ENCODE data around the gene PRKAG3.

DNA sequence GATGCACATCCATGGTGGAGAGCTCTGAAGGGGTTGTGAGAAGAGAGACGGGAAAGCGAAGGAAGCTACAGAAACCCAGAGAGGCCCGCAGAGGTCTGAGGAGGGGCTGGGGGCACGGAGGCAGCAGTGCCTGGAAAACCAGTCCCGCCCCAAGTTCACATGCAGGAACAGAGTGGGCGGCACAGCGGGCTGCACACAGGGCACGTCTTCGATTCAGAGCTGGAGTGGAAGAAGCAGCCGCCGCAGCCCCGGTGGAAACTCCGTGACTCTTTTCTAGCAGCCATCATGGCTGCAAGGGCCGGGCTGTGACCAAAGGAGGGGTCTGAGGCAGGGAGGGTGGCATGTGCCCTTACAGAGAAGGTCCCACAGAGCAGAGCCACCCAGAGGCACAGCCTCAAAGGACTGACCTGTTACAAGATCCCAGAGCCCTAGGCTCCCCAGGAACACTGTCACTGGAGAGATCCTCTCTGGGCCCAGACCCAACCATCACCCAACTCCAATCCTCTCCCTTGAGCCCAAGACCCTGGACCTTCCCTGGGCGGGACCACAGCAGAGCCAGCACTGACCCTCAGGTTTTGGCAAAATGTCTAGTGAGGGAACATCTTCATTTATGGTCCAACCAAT lies 10.7 kb downstream of the PRKAG3 start:
- TF ChIP-seq, protein P1, sequence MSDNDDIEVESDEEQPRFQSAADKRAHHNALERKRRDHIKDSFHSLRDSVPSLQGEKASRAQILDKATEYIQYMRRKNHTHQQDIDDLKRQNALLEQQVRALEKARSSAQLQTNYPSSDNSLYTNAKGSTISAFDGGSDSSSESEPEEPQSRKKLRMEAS (IDR thresholded peaks at IDR 0.05; ENCODE audit: insufficient read depth, insufficient read length) = no peak
- TF ChIP-seq EZH2 (IDR thresholded peaks at IDR 0.05; ENCODE audit: borderline replicate concordance, low read depth, low read length, severe bottlenecking) (no peak), POLR2A (IDR thresholded peaks at IDR 0.05; ENCODE audit: low read depth, low read length) (no peak), POLR2AphosphoS5 (IDR thresholded peaks at IDR 0.05; ENCODE audit: insufficient read depth, low read depth, low read length) (no peak)
- TF ChIP-seq, protein P2, sequence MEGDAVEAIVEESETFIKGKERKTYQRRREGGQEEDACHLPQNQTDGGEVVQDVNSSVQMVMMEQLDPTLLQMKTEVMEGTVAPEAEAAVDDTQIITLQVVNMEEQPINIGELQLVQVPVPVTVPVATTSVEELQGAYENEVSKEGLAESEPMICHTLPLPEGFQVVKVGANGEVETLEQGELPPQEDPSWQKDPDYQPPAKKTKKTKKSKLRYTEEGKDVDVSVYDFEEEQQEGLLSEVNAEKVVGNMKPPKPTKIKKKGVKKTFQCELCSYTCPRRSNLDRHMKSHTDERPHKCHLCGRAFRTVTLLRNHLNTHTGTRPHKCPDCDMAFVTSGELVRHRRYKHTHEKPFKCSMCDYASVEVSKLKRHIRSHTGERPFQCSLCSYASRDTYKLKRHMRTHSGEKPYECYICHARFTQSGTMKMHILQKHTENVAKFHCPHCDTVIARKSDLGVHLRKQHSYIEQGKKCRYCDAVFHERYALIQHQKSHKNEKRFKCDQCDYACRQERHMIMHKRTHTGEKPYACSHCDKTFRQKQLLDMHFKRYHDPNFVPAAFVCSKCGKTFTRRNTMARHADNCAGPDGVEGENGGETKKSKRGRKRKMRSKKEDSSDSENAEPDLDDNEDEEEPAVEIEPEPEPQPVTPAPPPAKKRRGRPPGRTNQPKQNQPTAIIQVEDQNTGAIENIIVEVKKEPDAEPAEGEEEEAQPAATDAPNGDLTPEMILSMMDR (IDR thresholded peaks at IDR 0.05; ENCODE audit: extremely low read depth in 1 of 2, insufficient read depth in 1 of 2, low read depth in 1 of 2, low read length in 2 of 2) = no peak

Data from endothelial cell of umbilical vein (primary cell).